ENCODE data around the gene EPHA10. TPM values are rescaled to one million over a fixed set of nuclear protein-coding genes. Genes with fewer than 3 reads are reported as not detected.

EPHA10 gene
- total RNA-seq, 2 experiments from 2014 or later = not detected

DNA sequence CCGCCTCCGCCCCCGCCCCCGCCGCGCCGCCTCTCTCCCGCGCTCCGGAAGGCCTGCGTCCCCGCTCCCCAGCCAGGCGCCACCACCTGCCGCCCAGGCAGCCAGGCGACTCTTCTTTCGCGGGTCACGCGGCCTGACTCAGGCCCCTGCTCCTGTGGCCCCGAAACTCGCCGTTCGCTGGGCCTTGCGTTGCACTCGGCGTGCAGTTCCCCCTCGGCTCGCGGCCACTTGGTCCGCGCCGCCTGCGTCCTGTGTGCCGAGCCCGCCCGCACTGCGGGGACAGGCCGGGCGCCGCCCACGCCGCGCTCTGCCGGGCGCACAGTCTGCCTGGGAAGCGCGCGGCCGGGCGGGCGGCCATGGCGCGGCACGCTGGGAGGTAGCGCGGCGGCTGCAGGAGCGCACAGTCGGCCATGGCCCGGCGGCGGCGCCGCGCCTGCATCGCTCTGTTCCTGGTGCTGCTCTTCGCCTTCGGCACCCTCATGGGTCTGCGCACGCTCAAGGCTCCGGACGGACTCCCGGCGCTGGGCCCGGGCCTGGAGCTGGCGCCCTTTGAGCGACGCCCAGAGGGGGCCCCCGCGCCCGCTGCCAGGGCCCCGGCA lies 29.0 kb upstream of the EPHA10 start, which contains the start of gene MANEAL:
Gene MANEAL (plus strand): TSS at position 75 of the 599 bp plus-strand sequence. CDS start 336 bp downstream, at position 411.
- ATAC-seq (ENCODE audit: poor library complexity) = peak; percentile 75
- Mint-ChIP-seq H3K27ac (no peak within 1 kb of the TSS), H3K27me3 (peaks cover 53% of the 10 kb centered on the region), H3K9me3 (no peaks in the 10 kb centered on the region), H3K36me3 (ENCODE audit: low read depth) (peaks cover under 1% of the 10 kb centered on the region), H3K4me1 (ENCODE audit: low read depth) (no peaks in the 10 kb centered on the region), H3K4me3 (peak within 1 kb of the TSS; percentile 84)
- peaks cover 19% of the 10 kb centered on the region for H3K4me1 ChIP-seq (ENCODE audit: insufficient read depth, low read length)
- TF ChIP-seq, protein P1, sequence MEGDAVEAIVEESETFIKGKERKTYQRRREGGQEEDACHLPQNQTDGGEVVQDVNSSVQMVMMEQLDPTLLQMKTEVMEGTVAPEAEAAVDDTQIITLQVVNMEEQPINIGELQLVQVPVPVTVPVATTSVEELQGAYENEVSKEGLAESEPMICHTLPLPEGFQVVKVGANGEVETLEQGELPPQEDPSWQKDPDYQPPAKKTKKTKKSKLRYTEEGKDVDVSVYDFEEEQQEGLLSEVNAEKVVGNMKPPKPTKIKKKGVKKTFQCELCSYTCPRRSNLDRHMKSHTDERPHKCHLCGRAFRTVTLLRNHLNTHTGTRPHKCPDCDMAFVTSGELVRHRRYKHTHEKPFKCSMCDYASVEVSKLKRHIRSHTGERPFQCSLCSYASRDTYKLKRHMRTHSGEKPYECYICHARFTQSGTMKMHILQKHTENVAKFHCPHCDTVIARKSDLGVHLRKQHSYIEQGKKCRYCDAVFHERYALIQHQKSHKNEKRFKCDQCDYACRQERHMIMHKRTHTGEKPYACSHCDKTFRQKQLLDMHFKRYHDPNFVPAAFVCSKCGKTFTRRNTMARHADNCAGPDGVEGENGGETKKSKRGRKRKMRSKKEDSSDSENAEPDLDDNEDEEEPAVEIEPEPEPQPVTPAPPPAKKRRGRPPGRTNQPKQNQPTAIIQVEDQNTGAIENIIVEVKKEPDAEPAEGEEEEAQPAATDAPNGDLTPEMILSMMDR (IDR thresholded peaks at IDR 0.05) = no peak
- no peaks in the 10 kb centered on the region for H3K36me3 ChIP-seq (ENCODE audit: insufficient read depth, low read length)
- DNase-seq = peak in 7 of 14 experiments; percentile 21 to 67 (median 34)
- H3K27me3 ChIP-seq (ENCODE audit: control insufficient read depth in 1 of 2, insufficient read depth in 2 of 2, low read length in 2 of 2) = peaks cover 20 to 21% of the 10 kb centered on the region in 2 experiments
- ChIA-PET POLR2A (interaction anchor here (0.7 kb wide), 1 partner anchor 14 kb away, joined by 4 read pairs; the partner anchor contains the start of genes C1orf122 and YRDC), CTCF (no interaction called here)
- H3K9me3 ChIP-seq (ENCODE audit: control insufficient read depth in 1 of 2, insufficient read depth in 1 of 2, low read length in 2 of 2) = peaks cover 0 to 13% of the 10 kb centered on the region in 2 experiments
- intact Hi-C loops (cut with DNase I, micrococcal nuclease) = loop anchor here in 1 of 2 experiments (1.0 kb wide), 1 partner anchor 31 kb away; no protein-coding TSS in a partner anchor
- no peak within 1 kb of the TSS for H3K27ac ChIP-seq (ENCODE audit: low read depth in 1 of 2, low read length in 2 of 2)
- peak within 1 kb of the TSS; percentile 43 for H3K4me3 ChIP-seq (ENCODE audit: low read length)

DNA sequence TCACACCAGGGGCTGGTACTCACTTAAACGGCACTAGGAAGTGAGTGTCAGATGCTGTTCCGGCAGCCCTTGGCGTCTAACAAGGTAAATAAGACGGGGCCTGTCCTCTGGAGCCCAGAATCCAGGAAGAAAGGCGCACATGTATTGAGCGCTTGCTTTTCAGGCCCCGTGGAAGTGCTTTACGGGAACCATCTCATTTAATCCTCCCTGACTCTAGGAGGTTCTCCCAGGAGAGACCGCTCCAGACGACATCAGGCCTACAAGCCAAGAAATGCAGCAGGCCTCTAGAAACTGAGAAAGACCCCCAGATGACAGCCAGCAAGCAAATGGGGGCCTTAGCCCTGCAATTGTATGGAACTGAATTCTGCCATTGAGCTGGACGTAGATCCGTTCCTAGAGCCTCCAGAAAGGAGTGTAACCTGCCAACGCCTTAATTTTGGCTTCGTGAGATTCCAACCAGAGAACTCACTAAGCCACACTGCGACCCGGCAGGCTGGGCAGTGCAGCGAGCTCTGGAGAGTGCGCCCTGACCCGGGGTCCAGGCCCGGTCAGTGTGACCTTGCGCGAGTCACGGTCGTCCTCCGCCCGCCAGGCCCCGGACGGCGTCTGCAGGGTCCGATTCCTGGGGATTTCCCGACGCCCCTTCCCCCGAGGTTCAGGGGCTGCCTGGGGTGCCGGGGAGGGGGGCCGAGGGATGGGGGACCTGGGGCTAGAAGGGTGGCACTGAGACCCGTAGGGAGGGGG lies 28.2 kb upstream of the EPHA10 start:
- no peaks in the 10 kb centered on the region for H3K36me3 Mint-ChIP-seq (ENCODE audit: low read depth)

DNA sequence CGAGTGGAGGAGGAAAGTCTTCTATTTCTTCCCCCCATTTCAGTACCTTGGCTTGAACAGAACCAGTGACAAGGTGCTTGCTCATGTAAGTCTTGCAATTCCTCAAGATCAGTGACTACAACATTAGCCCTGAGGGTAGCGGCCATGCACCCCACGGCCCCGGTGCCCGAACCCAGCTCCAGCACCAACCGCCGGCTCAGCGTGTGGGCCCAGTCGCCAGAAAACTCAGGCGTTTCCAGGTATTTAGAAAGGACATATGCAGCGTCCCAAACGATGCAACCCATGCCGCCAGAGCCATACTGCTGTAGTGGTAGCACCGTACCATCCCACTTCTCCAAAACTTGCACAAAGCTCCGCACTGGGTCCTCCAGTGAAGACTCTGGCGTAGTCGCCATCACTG lies 17.6 kb upstream of the EPHA10 start:
- Histone ChIP-seq H3K27me3 (ENCODE audit: control insufficient read depth in 1 of 2, insufficient read depth in 2 of 2, low read length in 2 of 2) (peaks cover 0 to 7% of the 10 kb centered on the region in 2 experiments), H3K36me3 (ENCODE audit: insufficient read depth, low read length) (no peaks in the 10 kb centered on the region), H3K4me3 (ENCODE audit: low read length) (no peak overlapping the region), H3K27ac (ENCODE audit: low read depth in 1 of 2, low read length in 2 of 2) (no peak overlapping the region), H3K4me1 (ENCODE audit: insufficient read depth, low read length) (no peaks in the 10 kb centered on the region), H3K9me3 (ENCODE audit: control insufficient read depth in 1 of 2, insufficient read depth in 1 of 2, low read length in 2 of 2) (no peaks in the 10 kb centered on the region)
- TF ChIP-seq, protein P1 (IDR thresholded peaks at IDR 0.05) = no peak
- POLR2A ChIA-PET = no interaction called here
- Mint-ChIP-seq H3K27me3 (peaks cover 20% of the 10 kb centered on the region), H3K4me1 (ENCODE audit: low read depth) (no peaks in the 10 kb centered on the region), H3K27ac (no peak overlapping the region), H3K36me3 (ENCODE audit: low read depth) (no peaks in the 10 kb centered on the region), H3K4me3 (no peak overlapping the region), H3K9me3 (no peaks in the 10 kb centered on the region)
- intact Hi-C loops (cut with DNase I, micrococcal nuclease) = no loop called here
- no peak for DNase-seq
- ATAC-seq (ENCODE audit: poor library complexity) = no peak
- CTCF ChIA-PET = no interaction called here

More for the DNA sequence above, 28.2 kb upstream of the EPHA10 start:
- no peaks in the 10 kb centered on the region for H3K9me3 Mint-ChIP-seq
- intact Hi-C loops (cut with DNase I, micrococcal nuclease) = loop anchor here in 1 of 2 experiments (1.0 kb wide), 1 partner anchor 32 kb away; no protein-coding TSS in a partner anchor
- POLR2A ChIA-PET = no interaction called here
- ATAC-seq (ENCODE audit: poor library complexity) = no peak
- H3K27me3 Mint-ChIP-seq = peaks cover 60% of the 10 kb centered on the region
- peaks cover 0 to 13% of the 10 kb centered on the region in 2 experiments for H3K9me3 ChIP-seq (ENCODE audit: control insufficient read depth in 1 of 2, insufficient read depth in 1 of 2, low read length in 2 of 2)
- CTCF ChIA-PET = no interaction called here
- H3K4me3 Mint-ChIP-seq = peak overlapping the region; percentile 67
- no peak overlapping the region for H3K27ac ChIP-seq (ENCODE audit: low read depth in 1 of 2, low read length in 2 of 2)
- H3K36me3 ChIP-seq (ENCODE audit: insufficient read depth, low read length) = no peaks in the 10 kb centered on the region
- H3K4me1 Mint-ChIP-seq (ENCODE audit: low read depth) = no peaks in the 10 kb centered on the region
- H3K4me3 ChIP-seq (ENCODE audit: low read length) = peak overlapping the region; percentile 34
- peaks cover 20 to 25% of the 10 kb centered on the region in 2 experiments for H3K27me3 ChIP-seq (ENCODE audit: control insufficient read depth in 1 of 2, insufficient read depth in 2 of 2, low read length in 2 of 2)
- no peak overlapping the region for H3K27ac Mint-ChIP-seq
- TF ChIP-seq, protein P1 (IDR thresholded peaks at IDR 0.05) = no peak
- DNase-seq = no peak
- H3K4me1 ChIP-seq (ENCODE audit: insufficient read depth, low read length) = peaks cover 19% of the 10 kb centered on the region
